Suppressor macrophage treated with lipopolysaccharide for 1 hour (primary cell): ENCODE data around the gene LPIN3.

Experiments used
- DNase-seq, 3 donors: peaks; one replicate each; pipeline ENCODE4 v3.0.0-alpha.2; 2020 to 2022

Gene LPIN3

GRCh38 chr20:41395667-41396664, 55.3 kb downstream of the LPIN3 start:
- DNase-seq: no peak

GRCh38 chr20:41398408-41398807, 57.8 kb downstream of the LPIN3 start:
- no peak for DNase-seq

- DNase-seq: no peak
These were observed 63.0 kb downstream of the LPIN3 start for GRCh38 chr20:41403604-41404003.

GRCh38 chr20:41405436-41405835, 64.8 kb downstream of the LPIN3 start:
- no peak for DNase-seq

GRCh38 chr20:41406353-41406752, 65.7 kb downstream of the LPIN3 start:
- no peak for DNase-seq

- DNase-seq: no peak
These were observed 66.3 kb downstream of the LPIN3 start for GRCh38 chr20:41406896-41407444.

GRCh38 chr20:41407607-41408006, 67.0 kb downstream of the LPIN3 start:
- DNase-seq: no peak

- DNase-seq: no peak
These were observed 67.7 kb downstream of the LPIN3 start for GRCh38 chr20:41408156-41408794.

GRCh38 chr20:41408986-41409385, 68.4 kb downstream of the LPIN3 start:
- no peak for DNase-seq
